ENCODE measurements around the gene GPBAR1. TPM values are rescaled to one million over a fixed set of nuclear protein-coding genes. Genes with fewer than 3 reads are reported as not detected.

Gene GPBAR1
- total and polyA plus RNA-seq, 7 donors, result 0.24 to 0.74 (median 0.45) TPM

DNA sequence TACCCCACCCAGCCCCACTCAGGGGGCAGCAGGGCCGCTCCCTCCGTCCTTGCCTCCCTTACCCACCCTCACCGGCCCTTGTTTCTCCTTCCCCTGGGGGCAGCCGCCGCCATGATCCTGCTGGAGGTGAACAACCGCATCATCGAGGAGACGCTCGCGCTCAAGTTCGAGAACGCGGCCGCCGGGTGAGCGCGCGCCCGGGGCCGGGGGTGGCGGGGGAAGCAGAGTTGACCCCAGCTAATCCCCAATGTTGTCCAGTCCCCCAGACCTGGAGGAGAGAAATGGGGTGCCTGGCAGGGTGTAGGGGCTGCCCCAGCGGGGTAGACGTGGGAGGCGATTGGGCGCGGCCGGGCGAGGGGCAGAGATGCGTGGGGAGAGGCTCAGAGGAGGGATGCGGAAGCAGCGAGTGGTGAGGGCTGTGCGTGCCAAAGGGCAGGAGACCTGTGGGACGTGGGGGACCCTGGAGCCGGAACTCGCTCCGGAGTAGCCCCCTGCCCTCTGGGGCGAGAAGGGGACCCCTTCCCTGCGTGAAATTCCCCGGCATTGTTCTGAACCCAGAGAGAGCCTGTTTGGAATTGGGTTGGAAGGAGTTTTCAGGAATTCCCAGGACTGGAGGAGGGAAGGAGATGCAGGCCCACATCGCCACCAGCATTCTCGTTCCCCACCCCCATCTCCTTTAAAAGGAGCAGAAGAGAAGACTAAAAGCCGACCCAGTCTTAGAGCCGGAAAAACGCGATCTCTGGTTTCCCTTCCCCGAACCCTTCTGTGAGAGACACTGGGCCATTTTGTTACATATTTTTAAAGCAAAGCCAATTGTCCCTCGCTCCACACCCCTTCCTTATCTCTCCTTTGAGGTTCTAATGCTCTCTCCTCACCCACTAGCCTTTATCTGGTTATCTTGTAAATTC, 43.2 kb upstream of the GPBAR1 start:
- no peaks in the 10 kb centered on the region for H3K27me3 ChIP-seq (ENCODE audit: insufficient read depth in 3 of 3, low read length in 2 of 3)
- DNase-seq, result peak; percentile 57 to 79
- peak overlapping the region; percentile 95 for H3K27ac ChIP-seq
- WGBS, 3 donors, result 0 to 1% (median 1%) methylated on average over 44 to 47 of the region's 47 CpGs
- ATAC-seq, result peak; percentile 38 to 55 (median 46)
- intact Hi-C loops (cut with DNase I), result loop anchor here in 1 of 2 donors (2.0 to 5.0 kb wide), 2 partner anchors 31 to 50 kb away; no protein-coding TSS in a partner anchor
- peaks cover 0 to 3% of the 10 kb centered on the region in 2 donors for H3K36me3 ChIP-seq (ENCODE audit: insufficient read depth in 1 of 2, low read depth in 1 of 2)
- TF ChIP-seq, protein P1, sequence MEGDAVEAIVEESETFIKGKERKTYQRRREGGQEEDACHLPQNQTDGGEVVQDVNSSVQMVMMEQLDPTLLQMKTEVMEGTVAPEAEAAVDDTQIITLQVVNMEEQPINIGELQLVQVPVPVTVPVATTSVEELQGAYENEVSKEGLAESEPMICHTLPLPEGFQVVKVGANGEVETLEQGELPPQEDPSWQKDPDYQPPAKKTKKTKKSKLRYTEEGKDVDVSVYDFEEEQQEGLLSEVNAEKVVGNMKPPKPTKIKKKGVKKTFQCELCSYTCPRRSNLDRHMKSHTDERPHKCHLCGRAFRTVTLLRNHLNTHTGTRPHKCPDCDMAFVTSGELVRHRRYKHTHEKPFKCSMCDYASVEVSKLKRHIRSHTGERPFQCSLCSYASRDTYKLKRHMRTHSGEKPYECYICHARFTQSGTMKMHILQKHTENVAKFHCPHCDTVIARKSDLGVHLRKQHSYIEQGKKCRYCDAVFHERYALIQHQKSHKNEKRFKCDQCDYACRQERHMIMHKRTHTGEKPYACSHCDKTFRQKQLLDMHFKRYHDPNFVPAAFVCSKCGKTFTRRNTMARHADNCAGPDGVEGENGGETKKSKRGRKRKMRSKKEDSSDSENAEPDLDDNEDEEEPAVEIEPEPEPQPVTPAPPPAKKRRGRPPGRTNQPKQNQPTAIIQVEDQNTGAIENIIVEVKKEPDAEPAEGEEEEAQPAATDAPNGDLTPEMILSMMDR (IDR thresholded peaks at IDR 0.05), result no peak
- H3K4me1 ChIP-seq, result peaks cover 46% of the 10 kb centered on the region
- peak overlapping the region; percentile 92 for H3K4me3 ChIP-seq
- no peaks in the 10 kb centered on the region for H3K9me3 ChIP-seq

DNA sequence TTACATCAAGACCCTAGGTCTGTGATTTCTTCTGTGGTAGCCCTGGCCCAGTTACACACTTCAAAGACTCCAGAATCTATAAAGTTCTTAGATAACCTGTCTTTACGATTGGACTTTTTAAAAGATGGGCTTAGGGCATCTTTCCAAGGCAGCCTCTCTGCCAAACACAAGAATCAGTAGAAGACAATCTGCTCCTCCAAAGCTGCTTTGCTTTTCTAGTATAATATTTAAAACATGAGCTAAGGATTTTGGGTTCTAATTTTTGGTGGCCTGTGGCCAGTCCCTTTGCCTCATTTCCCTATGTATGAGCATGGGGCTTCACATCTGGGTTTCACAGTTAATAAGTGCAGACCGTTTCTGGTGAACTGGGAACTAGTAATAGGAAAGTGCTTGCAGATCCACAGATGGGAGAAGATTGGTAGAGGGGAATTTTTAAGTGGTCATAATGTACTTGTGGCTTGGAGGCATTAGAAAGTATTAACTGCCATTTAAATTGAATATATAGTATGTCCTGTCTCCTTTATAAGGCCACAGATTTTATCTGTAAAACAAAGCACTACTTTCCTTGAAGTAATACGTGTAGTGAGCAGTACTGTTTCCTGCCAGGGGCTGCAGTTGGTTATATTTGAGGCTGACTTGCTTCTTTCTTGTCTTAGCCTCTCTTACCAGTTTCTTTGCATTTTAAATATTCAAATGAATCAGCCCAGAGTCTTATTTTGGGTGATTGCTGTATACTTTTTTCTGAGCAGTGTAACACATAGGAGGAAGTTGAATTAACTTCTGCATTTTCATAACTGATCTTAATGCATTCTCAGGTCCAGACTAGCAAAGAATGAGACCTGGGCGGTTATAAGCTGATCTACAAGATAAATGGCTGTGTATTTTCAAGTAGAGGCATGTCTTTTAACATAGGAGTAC, 42.3 kb upstream of the GPBAR1 start:
- peak overlapping the region; percentile 92 for H3K4me3 ChIP-seq
- no peaks in the 10 kb centered on the region for H3K9me3 ChIP-seq
- H3K27me3 ChIP-seq (ENCODE audit: insufficient read depth in 3 of 3, low read length in 2 of 3), result no peaks in the 10 kb centered on the region
- DNase-seq (no peak), ATAC-seq (no peak)
- WGBS, 3 donors, result 9 to 21% (median 15%) methylated on average over 4 of the region's 4 CpGs
- H3K36me3 ChIP-seq (ENCODE audit: insufficient read depth in 1 of 2, low read depth in 1 of 2), result peaks cover 0 to 3% of the 10 kb centered on the region in 2 donors
- peak overlapping the region; percentile 95 for H3K27ac ChIP-seq
- TF ChIP-seq, protein P1 (IDR thresholded peaks at IDR 0.05), result no peak
- intact Hi-C loops (cut with DNase I), result loop anchor here in 1 of 2 donors (5.0 kb wide), 1 partner anchor 49 kb away; no protein-coding TSS in a partner anchor
- peaks cover 55% of the 10 kb centered on the region for H3K4me1 ChIP-seq

DNA sequence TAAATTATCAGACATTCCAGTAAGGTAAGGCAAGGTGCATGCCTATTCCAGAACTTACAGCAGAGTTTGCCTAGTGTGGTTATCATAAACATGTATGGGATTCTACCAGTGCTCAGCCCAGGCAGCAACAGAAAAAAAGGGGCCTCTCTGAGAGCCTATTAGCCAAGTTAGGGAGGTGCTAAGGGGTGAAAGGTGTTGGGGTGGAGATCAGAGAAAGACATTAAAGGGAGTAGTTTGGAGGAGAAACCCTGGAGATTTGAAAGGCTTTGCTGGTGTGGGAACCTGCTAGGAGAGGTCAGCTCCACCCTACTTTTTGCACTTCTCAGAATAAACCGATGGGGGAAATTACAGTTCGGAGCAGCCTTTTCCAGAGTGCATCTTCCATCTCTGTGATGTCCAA, 40.9 kb upstream of the GPBAR1 start:
- intact Hi-C loops (cut with DNase I), result loop anchor here in 1 of 2 donors (5.0 kb wide), 1 partner anchor 47 kb away; no protein-coding TSS in a partner anchor
- WGBS, 3 donors, result 17 to 51% (median 23%) methylated on average over 2 of the region's 2 CpGs
- Histone ChIP-seq H3K9me3 (no peaks in the 10 kb centered on the region), H3K27ac (peak overlapping the region; percentile 95), H3K4me3 (peak overlapping the region; percentile 92), H3K27me3 (ENCODE audit: insufficient read depth in 3 of 3, low read length in 2 of 3) (no peaks in the 10 kb centered on the region), H3K36me3 (ENCODE audit: insufficient read depth in 1 of 2, low read depth in 1 of 2) (peaks cover 5 to 9% of the 10 kb centered on the region in 2 donors), H3K4me1 (peaks cover 68% of the 10 kb centered on the region)
- ATAC-seq, result no peak
- TF ChIP-seq, protein P1 (IDR thresholded peaks at IDR 0.05), result no peak
- DNase-seq, result no peak

DNA sequence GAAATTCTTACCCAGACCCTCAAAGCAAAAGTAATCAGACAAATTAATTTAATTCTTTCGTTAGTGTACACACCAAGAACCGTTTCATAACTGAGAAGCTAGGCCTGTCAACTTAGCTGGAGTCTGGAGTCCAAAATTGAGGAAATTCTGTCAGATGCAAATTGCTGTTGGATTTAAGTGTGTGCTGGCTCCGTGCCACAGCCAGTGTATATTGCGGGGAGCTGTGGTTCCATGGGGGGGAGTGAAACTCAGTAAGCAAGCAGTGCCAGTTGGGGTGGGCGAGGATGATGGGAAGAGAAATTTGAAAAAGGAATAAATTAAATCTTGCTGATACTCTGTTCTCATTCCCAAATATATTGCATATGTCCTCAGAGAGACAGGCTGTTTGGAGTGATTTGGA, 39.8 kb upstream of the GPBAR1 start:
- no peak for ATAC-seq
- WGBS, 3 donors, result 51 to 73% (median 55%) methylated on average over 5 of the region's 5 CpGs
- Histone ChIP-seq H3K9me3 (no peaks in the 10 kb centered on the region), H3K4me3 (peak overlapping the region; percentile 92), H3K36me3 (ENCODE audit: insufficient read depth in 1 of 2, low read depth in 1 of 2) (peaks cover 8 to 20% of the 10 kb centered on the region in 2 donors), H3K27me3 (ENCODE audit: insufficient read depth in 3 of 3, low read length in 2 of 3) (no peaks in the 10 kb centered on the region), H3K27ac (peak overlapping the region; percentile 95), H3K4me1 (peaks cover 78% of the 10 kb centered on the region)
- intact Hi-C loops (cut with DNase I), result no loop called here
- TF ChIP-seq, protein P1 (IDR thresholded peaks at IDR 0.05), result no peak
- DNase-seq, result no peak

Measured in psoas muscle (tissue), 8 donors.